ENCODE measurements around the gene PDE4D. TPM values are rescaled to one million over a fixed set of nuclear protein-coding genes. Genes with fewer than 3 reads are reported as not detected.

PDE4D gene
- 27.2 and 32.5 TPM in 2 replicates for total RNA-seq (2014; rRNA removed; shearing (Covaris generic))

DNA sequence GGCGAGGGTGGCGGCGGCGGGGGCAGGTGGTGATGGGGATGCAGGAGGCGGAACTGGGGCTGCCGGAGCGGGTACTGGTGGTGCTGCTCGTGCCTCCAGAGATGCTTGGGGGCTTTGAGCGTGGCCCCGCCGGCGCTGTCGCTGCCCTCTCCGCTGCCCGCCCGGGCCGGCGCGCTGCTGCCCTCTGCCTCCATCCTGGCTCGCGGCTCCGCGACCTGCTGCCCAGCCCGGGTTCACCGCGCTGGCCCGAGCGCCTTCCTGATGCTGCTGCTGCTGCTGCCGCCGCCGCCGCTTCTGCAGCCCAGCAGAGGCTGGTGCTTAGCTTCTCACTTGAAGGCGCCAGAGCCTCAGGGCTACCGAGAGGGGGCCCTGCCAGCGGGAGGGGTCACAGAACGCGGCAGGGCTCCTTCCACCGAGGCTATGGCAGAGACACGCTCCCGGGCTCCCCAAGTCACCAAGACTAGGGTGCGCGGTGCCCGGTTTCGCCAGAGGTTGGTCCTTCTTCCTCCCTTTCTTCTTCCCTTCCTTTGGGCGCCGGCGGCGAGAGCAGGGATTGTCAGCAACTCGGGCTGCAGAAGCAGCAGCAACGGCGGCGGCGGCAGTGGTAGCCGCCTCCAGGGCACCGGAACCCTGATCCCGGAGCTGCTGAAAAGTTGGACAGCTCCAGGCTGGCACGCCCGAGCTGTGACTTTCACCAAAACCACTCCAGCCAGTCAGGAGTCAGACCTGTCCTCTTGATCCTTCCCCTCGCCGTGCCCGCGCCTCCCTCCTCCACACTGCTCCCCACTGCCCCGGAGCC is at the start of gene PDE4D:
Gene PDE4D, minus strand, starts transcription at position 298 of the 799 bp plus-strand sequence.
- DNase-seq, result peak; percentile 9 to 24
- no peaks in the 10 kb centered on the region for H3K36me3 ChIP-seq
- H3K4me1 ChIP-seq, result no peaks in the 10 kb centered on the region
- H3K27me3 ChIP-seq, result no peaks in the 10 kb centered on the region
- H3K27ac ChIP-seq, result no peak within 1 kb of the TSS
- no peaks in the 10 kb centered on the region for H3K9me3 ChIP-seq (replicated peaks)
- no peak within 1 kb of the TSS for H3K4me3 ChIP-seq

DNA sequence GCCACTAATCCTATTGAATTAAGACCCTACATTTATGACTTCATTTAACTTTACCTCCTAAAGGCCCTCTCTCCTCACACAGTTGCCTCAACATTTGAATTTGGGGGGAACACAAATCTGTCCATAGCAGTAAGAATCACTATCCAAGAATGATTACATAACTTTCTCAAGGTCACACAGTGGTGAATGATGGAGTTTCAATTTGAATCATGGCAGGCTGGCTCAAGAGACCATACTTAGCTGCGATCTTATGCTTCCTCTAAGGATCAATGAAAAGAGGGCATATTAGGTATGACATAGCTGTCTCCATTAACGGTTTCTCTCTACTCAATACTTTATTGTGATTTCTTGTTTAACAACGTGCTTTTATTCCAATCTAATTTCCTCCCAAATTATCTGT is 44.1 kb upstream of the PDE4D start:
- Histone ChIP-seq H3K27ac (no peak overlapping the region), H3K4me1 (no peaks in the 10 kb centered on the region), H3K9me3 (replicated peaks) (no peaks in the 10 kb centered on the region; the same call in 1 of the 2 replicates), H3K27me3 (no peaks in the 10 kb centered on the region), H3K4me3 (no peak overlapping the region), H3K36me3 (no peaks in the 10 kb centered on the region)
- no peak for DNase-seq

DNA sequence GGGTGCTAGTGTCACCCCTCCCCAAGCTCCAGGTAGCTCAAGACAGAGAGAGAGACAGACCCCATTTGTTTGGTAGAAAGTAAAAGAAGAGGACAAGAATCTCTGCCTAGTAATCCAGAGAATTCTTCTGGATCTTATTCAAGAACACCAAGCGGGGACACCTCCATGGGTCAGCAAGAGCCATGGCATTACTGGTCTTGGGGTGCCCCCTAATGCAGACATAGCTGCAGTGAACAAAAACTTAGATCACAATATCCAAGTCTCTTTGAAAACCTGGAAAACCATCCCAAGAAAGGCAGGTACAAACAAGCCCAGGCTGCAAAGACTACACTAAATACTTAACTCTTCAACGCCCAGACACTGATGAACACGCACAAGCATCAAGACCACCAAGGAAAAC is 29.9 kb upstream of the PDE4D start:
- no peak overlapping the region for H3K4me3 ChIP-seq
- no peaks in the 10 kb centered on the region; the same call in 1 of the 2 replicates for H3K4me1 ChIP-seq
- peak; percentile 14 to 29 for DNase-seq
- no peak overlapping the region for H3K27ac ChIP-seq
- H3K9me3 ChIP-seq (replicated peaks), result no peaks in the 10 kb centered on the region; the same call in 1 of the 2 replicates
- no peaks in the 10 kb centered on the region for H3K27me3 ChIP-seq
- H3K36me3 ChIP-seq, result no peaks in the 10 kb centered on the region

DNA sequence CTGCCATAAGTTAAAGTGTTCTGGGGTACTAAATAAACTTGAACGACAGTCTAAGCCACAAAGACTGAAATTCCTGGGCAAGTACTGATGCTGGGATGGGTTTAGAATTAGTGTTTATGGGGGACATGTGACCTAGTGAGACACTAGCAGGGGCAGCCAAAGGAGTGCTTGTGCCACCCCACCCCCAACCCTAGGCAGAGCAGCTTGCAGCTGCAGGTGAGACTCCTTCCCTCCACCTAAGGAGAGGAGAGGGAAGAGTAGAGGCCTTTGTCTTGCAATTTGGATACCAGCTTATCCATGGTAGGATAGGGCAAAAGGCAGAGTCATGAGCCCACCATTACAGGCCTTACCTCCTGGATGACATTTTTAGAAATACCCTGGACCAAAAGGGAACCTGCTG is 28.7 kb upstream of the PDE4D start:
- Histone ChIP-seq H3K27ac (no peak overlapping the region), H3K9me3 (replicated peaks) (no peaks in the 10 kb centered on the region; the same call in 1 of the 2 replicates), H3K4me3 (no peak overlapping the region), H3K4me1 (no peaks in the 10 kb centered on the region; the same call in 1 of the 2 replicates), H3K36me3 (no peaks in the 10 kb centered on the region), H3K27me3 (no peaks in the 10 kb centered on the region)
- no peak for DNase-seq

DNA sequence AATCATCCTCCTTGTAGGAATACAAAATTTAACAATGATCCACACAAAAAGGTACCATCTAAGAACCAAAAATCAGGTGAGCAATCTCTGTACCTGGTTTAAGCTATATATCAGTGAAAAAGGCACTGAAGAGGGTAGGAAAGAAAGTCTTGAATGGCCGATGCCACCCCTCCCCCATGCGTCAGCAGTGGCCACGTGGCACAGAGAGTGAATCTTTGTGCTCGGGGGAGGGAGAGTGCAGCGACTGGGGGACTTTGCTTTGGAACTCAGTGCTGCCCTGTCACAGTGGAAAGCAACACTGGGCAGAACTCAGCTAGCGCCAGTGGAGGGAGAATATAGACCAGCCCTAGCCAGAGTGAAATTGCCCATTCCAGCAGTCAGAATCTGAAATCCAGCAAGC is 28.3 kb upstream of the PDE4D start:
- no peaks in the 10 kb centered on the region; the same call in 1 of the 2 replicates for H3K4me1 ChIP-seq
- no peaks in the 10 kb centered on the region for H3K36me3 ChIP-seq

DNA sequence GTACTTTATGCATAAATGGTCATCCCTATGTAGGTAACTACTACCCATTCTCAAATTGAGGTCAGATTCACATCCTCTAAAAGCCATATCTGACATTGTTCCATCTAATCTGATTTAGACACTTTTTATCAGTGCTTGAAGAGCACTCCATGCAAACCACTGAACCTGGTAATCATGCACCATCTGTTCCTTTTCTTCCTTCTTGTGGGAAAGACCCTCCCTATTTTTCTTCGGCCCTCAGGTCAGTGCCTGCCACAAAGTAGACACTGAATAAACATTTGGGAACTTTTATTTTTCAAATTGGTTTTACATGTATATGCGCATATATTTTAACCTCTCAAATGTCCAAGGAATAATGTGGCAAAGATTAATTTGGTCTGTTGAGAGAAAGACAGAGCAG is 26.0 kb upstream of the PDE4D start:
- Histone ChIP-seq H3K27ac (no peak overlapping the region), H3K4me1 (no peaks in the 10 kb centered on the region; the same call in 1 of the 2 replicates), H3K27me3 (no peaks in the 10 kb centered on the region), H3K36me3 (no peaks in the 10 kb centered on the region), H3K4me3 (no peak overlapping the region), H3K9me3 (replicated peaks) (no peaks in the 10 kb centered on the region; the same call in 1 of the 2 replicates)
- DNase-seq, result no peak

More for the DNA sequence above, 28.3 kb upstream of the PDE4D start:
- H3K27ac ChIP-seq, result no peak overlapping the region
- DNase-seq, result no peak
- no peaks in the 10 kb centered on the region; the same call in 1 of the 2 replicates for H3K9me3 ChIP-seq (replicated peaks)
- H3K4me3 ChIP-seq, result no peak overlapping the region
- no peaks in the 10 kb centered on the region for H3K27me3 ChIP-seq

DNA sequence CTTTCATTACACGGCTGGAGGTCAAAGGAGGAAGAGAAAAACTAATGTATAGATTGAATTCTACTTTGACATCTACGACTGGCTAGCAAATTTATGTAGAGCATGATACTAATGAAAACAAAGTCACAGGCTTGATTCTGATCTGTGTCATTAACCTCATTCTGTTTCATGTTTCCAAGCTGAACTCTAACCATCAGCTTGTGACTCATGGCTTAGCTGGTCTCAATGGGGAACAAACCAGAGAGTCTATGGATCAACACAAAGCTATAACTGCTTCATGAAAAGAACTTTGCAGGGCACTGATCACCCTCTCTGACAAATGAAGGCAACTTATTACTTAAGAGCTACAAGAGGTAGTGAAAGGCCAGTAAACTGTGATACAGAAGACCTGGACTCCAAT is 23.6 kb upstream of the PDE4D start:
- H3K4me3 ChIP-seq, result no peak overlapping the region
- H3K27ac ChIP-seq, result no peak overlapping the region
- no peaks in the 10 kb centered on the region; the same call in 1 of the 2 replicates for H3K9me3 ChIP-seq (replicated peaks)
- peaks cover 3% of the 10 kb centered on the region; the same call in 1 of the 2 replicates for H3K27me3 ChIP-seq
- H3K36me3 ChIP-seq, result no peaks in the 10 kb centered on the region
- no peaks in the 10 kb centered on the region; the same call in 1 of the 2 replicates for H3K4me1 ChIP-seq
- no peak for DNase-seq

DNA sequence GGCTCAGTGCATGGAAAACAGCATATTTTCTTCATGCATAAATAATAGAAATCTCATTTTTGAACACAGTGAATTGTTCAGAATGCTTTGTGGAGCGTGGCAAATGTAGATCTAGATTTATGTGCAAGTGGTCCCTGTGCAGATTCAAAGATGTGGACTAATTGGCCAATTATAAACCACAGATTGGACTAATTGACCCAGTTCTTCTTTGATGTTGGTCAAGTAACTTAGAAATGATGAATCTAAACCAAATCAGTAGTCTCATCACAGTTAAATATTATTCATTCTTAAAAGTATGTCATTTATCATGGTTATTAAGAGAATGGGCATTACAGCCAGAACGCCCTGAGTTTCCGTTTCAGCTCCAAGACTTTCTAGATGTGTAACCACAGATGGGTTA is 11.7 kb upstream of the PDE4D start:
- no peak overlapping the region for H3K27ac ChIP-seq
- H3K9me3 ChIP-seq (replicated peaks), result no peaks in the 10 kb centered on the region
- H3K36me3 ChIP-seq, result no peaks in the 10 kb centered on the region
- no peak overlapping the region for H3K4me3 ChIP-seq
- no peaks in the 10 kb centered on the region for H3K4me1 ChIP-seq
- H3K27me3 ChIP-seq, result no peaks in the 10 kb centered on the region
- no peak for DNase-seq

DNA sequence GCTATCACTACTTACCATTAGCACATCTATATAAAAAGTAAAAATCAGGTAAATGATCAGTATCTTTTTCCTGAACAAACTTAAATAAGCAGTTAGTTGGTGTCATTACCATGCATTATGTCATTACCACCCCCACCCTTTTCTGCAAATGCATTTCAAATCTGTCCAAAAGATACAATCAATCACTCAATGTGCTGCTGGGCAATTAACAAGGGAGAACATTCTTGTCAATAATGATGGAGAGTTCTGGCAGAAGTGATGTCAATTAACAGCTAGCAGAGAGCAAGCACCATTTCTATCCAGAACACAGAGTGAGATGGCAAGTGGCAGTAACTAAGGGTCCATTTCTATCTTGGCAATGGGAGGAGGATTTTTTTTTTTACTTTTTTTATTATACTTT is 3.5 kb upstream of the PDE4D start:
- Histone ChIP-seq H3K27ac (no peak overlapping the region), H3K27me3 (no peaks in the 10 kb centered on the region), H3K4me3 (no peak overlapping the region), H3K36me3 (no peaks in the 10 kb centered on the region), H3K9me3 (replicated peaks) (no peaks in the 10 kb centered on the region), H3K4me1 (no peaks in the 10 kb centered on the region)
- DNase-seq, result no peak

DNA sequence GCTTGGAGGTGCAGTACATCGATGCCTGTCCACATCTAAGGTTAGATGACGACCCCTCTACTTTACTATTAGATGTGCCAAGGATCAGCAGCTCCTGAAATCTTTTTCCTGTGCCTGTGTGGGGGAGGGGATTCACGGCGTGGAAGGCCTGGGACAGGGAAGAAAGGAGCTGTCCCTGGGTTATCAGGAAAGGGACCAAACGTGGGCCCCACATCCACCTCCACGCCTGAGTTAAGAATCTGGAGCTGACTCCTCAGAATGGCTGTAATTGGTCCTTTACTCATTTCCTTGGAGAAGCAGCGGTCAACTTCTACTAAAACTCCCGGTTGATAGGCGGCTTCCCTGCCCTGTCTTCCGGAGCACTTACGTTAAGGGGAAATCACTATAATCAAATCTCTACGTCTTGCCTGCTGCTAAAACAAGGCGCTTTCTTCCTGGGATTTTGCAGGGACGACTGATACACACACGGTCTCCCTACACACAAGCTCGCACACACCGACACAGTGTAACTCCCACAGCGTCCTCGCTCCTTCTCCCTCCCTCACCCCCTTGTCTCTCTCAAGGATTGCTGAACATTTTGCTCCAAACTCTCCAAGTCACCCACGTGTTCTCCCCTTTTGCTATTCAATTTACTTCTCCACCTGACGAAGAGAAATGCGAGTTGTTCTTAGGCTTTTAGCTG is 1.4 kb downstream of the PDE4D start:
- no peak overlapping the region for H3K4me3 ChIP-seq
- no peak for DNase-seq
- no peaks in the 10 kb centered on the region for H3K27me3 ChIP-seq
- H3K9me3 ChIP-seq (replicated peaks), result no peaks in the 10 kb centered on the region
- no peaks in the 10 kb centered on the region for H3K4me1 ChIP-seq
- no peak overlapping the region for H3K27ac ChIP-seq
- H3K36me3 ChIP-seq, result no peaks in the 10 kb centered on the region

DNA sequence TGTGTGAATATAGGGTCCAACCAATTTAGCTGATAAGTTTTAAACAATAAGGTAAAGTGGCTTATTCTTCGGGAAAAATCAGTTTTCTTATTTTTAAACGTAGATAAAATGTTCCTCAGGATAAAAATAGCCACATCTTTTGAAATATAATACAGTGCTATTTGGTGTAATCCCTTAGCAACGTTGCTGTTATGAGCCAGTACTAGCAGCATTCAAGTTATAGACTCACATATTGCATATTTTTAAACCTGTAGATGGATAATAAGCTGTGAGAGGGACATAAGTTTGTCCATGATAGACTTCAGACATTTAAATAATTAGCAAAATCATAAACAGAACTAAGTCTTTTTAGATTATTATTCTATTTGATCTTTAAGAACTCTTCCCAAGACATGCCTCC is 6.3 kb downstream of the PDE4D start:
- no peaks in the 10 kb centered on the region for H3K27me3 ChIP-seq
- H3K27ac ChIP-seq, result no peak overlapping the region
- H3K4me3 ChIP-seq, result no peak overlapping the region
- H3K36me3 ChIP-seq, result no peaks in the 10 kb centered on the region
- DNase-seq, result no peak
- no peaks in the 10 kb centered on the region for H3K9me3 ChIP-seq (replicated peaks)
- H3K4me1 ChIP-seq, result no peaks in the 10 kb centered on the region

DNA sequence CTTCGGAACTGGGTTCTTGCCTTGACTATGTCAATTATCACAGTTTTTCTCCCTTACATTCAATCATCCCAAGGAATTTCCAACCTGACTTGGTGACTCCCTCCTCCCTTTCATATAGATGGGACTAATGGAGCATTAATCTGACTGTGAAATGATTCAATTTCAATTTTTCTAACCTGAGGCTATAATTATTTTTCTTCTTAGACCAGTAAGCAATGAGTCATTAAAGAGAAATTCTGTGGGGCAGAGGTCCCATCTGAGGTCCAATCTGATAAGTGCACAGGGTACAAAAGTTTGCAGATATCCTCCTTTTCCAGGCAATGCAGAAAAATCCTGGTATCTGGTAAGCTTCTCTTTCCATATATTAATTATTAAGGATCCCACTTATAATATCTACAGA is 18.9 kb downstream of the PDE4D start:
- H3K4me3 ChIP-seq, result no peak overlapping the region
- no peak overlapping the region for H3K27ac ChIP-seq
- no peak for DNase-seq
- no peaks in the 10 kb centered on the region for H3K36me3 ChIP-seq
- H3K9me3 ChIP-seq (replicated peaks), result no peaks in the 10 kb centered on the region
- H3K27me3 ChIP-seq, result no peaks in the 10 kb centered on the region
- peaks cover 29% of the 10 kb centered on the region for H3K4me1 ChIP-seq

DNA sequence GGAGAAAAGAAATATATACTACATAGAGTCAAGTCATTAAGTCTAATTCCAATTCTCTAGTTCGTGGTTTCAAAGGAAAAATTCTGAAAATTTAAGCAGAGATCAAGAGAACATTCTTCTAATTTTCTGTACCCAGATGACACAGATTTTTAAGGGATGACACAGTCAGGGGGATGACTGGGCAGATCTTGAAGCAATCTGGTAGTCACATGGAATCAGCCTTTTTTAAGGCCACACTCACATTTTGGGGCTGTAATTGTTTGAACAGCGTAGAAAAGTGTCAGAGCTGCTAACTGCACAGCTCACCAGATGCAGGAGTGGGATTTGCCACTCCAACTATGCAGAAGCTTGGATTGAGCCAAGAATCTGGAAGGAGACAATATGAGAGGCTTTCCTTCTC is 20.4 kb downstream of the PDE4D start:
- Histone ChIP-seq H3K9me3 (replicated peaks) (no peaks in the 10 kb centered on the region), H3K27me3 (no peaks in the 10 kb centered on the region), H3K4me3 (no peak overlapping the region), H3K36me3 (no peaks in the 10 kb centered on the region), H3K27ac (peak overlapping the region; percentile 47), H3K4me1 (peaks cover 29% of the 10 kb centered on the region)
- peak; percentile 18 to 22 for DNase-seq

DNA sequence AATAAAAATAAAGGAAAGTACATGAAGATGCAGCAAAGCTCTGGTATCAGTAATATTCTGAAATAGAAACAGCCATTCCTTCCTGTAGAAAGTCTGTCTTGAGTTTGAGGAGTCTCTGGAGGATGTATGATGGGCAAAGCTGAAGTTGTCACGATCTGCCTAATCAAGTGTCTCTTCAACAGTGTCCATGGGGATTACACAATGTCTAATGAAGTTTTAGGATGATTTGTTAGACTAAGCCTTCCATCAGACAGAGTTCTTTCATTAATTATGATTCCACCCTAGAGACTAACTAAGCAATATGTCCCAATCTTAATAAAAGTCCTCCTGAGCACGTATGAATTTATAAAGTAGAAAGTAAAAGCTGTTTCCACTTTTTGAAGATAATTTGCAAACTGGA is 26.9 kb downstream of the PDE4D start:
- Histone ChIP-seq H3K27me3 (no peaks in the 10 kb centered on the region), H3K36me3 (no peaks in the 10 kb centered on the region), H3K9me3 (replicated peaks) (no peaks in the 10 kb centered on the region), H3K4me3 (no peak overlapping the region), H3K27ac (no peak overlapping the region), H3K4me1 (peaks cover 7% of the 10 kb centered on the region)
- DNase-seq, result no peak

DNA sequence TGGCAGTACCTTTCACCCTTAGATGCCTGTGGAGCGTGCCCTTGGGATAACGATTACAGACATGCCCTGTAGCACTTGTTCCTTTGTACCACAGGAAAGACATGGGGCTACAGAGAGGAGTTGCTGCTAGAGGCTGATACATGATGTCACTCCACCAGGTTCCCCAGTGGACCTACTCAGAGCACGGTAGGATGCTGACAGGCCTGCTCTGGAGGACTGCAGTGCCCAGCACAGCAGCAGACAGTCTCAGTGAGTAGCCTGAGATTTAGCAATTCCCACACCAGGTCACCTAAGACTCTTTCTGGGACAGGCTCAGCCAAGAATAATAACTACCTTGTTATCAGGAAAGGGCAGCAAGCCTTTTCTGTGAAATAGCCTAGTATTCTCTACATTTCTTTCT is 28.8 kb downstream of the PDE4D start:
- Histone ChIP-seq H3K36me3 (no peaks in the 10 kb centered on the region), H3K27me3 (no peaks in the 10 kb centered on the region), H3K9me3 (replicated peaks) (0 out of 2 replicates have a peak, but pooled peaks cover under 1% of the 10 kb centered on the region), H3K27ac (no peak overlapping the region), H3K4me3 (no peak overlapping the region), H3K4me1 (peaks cover 12% of the 10 kb centered on the region)
- no peak for DNase-seq

Measured in SJCRH30 (cell line).